Endodermal cell (in vitro differentiated cells): ENCODE results near the gene KCND2. TPM values are rescaled to one million over a fixed set of nuclear protein-coding genes. Genes with fewer than 3 reads are reported as not detected.

ENCODE experiments used
- DNase-seq: peaks from one replicate; pipeline ENCODE4 v3.0.0-alpha.2; 2017
- H3K27ac ChIP-seq: 2 replicates; pipeline ENCODE4 v1.5.1; 2013; ENCODE audit warnings: mild to moderate bottlenecking, low read depth, low read length, moderate library complexity
- H3K27me3 ChIP-seq: 2 replicates; pipeline ENCODE4 v1.6.1; 2013; ENCODE audit warnings: mild to moderate bottlenecking, low read length, moderate library complexity; ENCODE audit not compliant: insufficient read depth, control insufficient read depth, poor library complexity, severe bottlenecking
- H3K36me3 ChIP-seq: 2 replicates; pipeline ENCODE4 v1.7.0; 2013; ENCODE audit warnings: mild to moderate bottlenecking, low read length, moderate library complexity; ENCODE audit not compliant: control insufficient read depth, insufficient read depth
- H3K4me1 ChIP-seq: one replicate; pipeline ENCODE4 v1.7.0; 2013; ENCODE audit warnings: low read length; ENCODE audit not compliant: control insufficient read depth, insufficient read depth
- H3K4me3 ChIP-seq: 2 replicates; pipeline ENCODE4 v1.5.1; 2013; ENCODE audit warnings: mild to moderate bottlenecking, low read length, moderate library complexity
- H3K9ac ChIP-seq: 2 replicates; pipeline ENCODE4 v1.6.1; 2013; ENCODE audit warnings: mild to moderate bottlenecking, low read length, moderate library complexity; ENCODE audit not compliant: poor library complexity, severe bottlenecking; ENCODE audit errors: extremely low read depth
- H3K9me3 ChIP-seq: 2 replicates; pipeline ENCODE4 v1.6.1; 2013; ENCODE audit warnings: mild to moderate bottlenecking, low read length, moderate library complexity; ENCODE audit not compliant: control insufficient read depth
- H3K27ac Mint-ChIP-seq: 2 replicates; pipeline ENCODE4 v1.8.0; 2020; ENCODE audit warnings: mixed read lengths
- H3K27me3 Mint-ChIP-seq: 2 replicates; pipeline ENCODE4 v1.8.0; 2021; ENCODE audit warnings: mild to moderate bottlenecking, mixed read lengths; ENCODE audit not compliant: insufficient read depth
- H3K36me3 Mint-ChIP-seq: 2 replicates; pipeline ENCODE4 v1.8.0; 2020; ENCODE audit warnings: low read depth, mixed read lengths
- H3K4me1 Mint-ChIP-seq: 2 replicates; pipeline ENCODE4 v1.8.0; 2020; ENCODE audit warnings: mixed read lengths
- H3K4me3 Mint-ChIP-seq: 2 replicates; pipeline ENCODE4 v1.8.0; 2020; ENCODE audit warnings: mild to moderate bottlenecking, moderate library complexity, mixed read lengths
- H3K9me3 Mint-ChIP-seq: 2 replicates; pipeline ENCODE4 v1.8.0; 2020; ENCODE audit warnings: mild to moderate bottlenecking, mixed read lengths
- CTCF ChIP-seq: fragments of 200-600 bp; sonication (generic); conservative IDR thresholded peaks from 2 replicates; pipeline ENCODE4 v1.5.0; 2021; ENCODE audit warnings: antibody characterized with exemption, mild to moderate bottlenecking
- WGBS, 2 experiments: methylation state at CpG; one replicate each; pipeline versions ENCODE4 v1.1.5 to v1.1.7; 2013; ENCODE audit warnings: missing lambda C conversion rate in 2 of 2, mixed read lengths in 1 of 2; ENCODE audit not compliant: insufficient coverage in 1 of 2, insufficient read length in 1 of 2; 5-methylcytosine and 5-hydroxymethylcytosine counted together
- total RNA-seq, 2 donors: library from RNA; stranded (reverse); fragmentation: NEBNext Ultra II Directional in 1 of 2; extraction: Animal tissue kit (Norgen Biotek cat#: 25700) in 1 of 2; gene quantifications; 2 replicates in 1 of 2; 3 replicates in 1 of 2; pipeline ENCODE4 v1.2.1, GENCODE V29; 2021

KCND2 gene
- total RNA-seq, 2 donors from 2014 or later, result 0.71 to 4.6 TPM

GRCh38 chr7:120677535-120677934 is 404.6 kb downstream of the KCND2 start:
- no peak overlapping the region for H3K4me3 ChIP-seq
- H3K4me3 Mint-ChIP-seq, result no peak overlapping the region
- H3K4me1 Mint-ChIP-seq, result peaks cover 3% of the 10 kb centered on the region
- no peaks in the 10 kb centered on the region for H3K36me3 ChIP-seq
- no peaks in the 10 kb centered on the region for H3K27me3 Mint-ChIP-seq
- no peak overlapping the region for H3K27ac Mint-ChIP-seq
- H3K27ac ChIP-seq, result no peak overlapping the region
- DNase-seq, result no peak
- WGBS, 2 experiments, result 100% methylated on average over 1 of the region's 1 CpG; no CpG with 5 or more reads in 1 of the 2 experiments
- H3K9ac ChIP-seq, result no peak overlapping the region
- H3K9me3 ChIP-seq, result no peaks in the 10 kb centered on the region
- H3K4me1 ChIP-seq, result no peaks in the 10 kb centered on the region
- H3K9me3 Mint-ChIP-seq, result no peaks in the 10 kb centered on the region
- no peak for TF ChIP-seq CTCF
- no peaks in the 10 kb centered on the region for H3K27me3 ChIP-seq
- no peaks in the 10 kb centered on the region for H3K36me3 Mint-ChIP-seq

DNA sequence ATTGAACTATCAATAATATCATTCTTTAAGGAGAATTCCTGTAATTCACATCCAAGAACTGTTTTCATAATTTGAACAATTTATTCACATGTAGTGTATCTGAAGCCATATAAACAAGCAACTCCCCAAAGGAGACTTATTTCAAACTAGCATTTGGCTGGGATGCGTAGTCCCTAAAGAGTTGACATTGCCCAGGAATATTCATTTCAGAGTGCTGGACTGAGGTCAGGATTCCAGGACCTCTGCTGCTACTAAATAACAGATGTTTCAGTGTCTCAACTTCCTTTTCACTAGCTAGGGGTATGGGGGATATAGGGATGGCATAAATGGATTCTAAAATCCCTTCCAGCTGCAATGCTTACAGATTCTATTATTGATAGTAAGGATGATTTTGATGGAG is 408.0 kb downstream of the KCND2 start:
- WGBS, 2 experiments, result 93% methylated on average over 1 of the region's 1 CpG; no CpG with 5 or more reads in 1 of the 2 experiments
- no peaks in the 10 kb centered on the region for H3K9me3 ChIP-seq
- Mint-ChIP-seq H3K36me3 (no peaks in the 10 kb centered on the region), H3K27ac (no peak overlapping the region), H3K4me3 (no peak overlapping the region), H3K9me3 (no peaks in the 10 kb centered on the region), H3K27me3 (no peaks in the 10 kb centered on the region), H3K4me1 (peaks cover 9% of the 10 kb centered on the region)
- no peak for TF ChIP-seq CTCF
- no peaks in the 10 kb centered on the region for H3K27me3 ChIP-seq
- no peak overlapping the region for H3K9ac ChIP-seq
- no peaks in the 10 kb centered on the region for H3K4me1 ChIP-seq
- H3K36me3 ChIP-seq, result no peaks in the 10 kb centered on the region
- no peak overlapping the region for H3K27ac ChIP-seq
- no peak overlapping the region for H3K4me3 ChIP-seq
- DNase-seq, result no peak

- Histone ChIP-seq H3K9ac (no peak overlapping the region), H3K9me3 (no peaks in the 10 kb centered on the region), H3K36me3 (no peaks in the 10 kb centered on the region), H3K4me3 (no peak overlapping the region), H3K27ac (no peak overlapping the region), H3K4me1 (no peaks in the 10 kb centered on the region), H3K27me3 (no peaks in the 10 kb centered on the region)
- no peaks in the 10 kb centered on the region for H3K9me3 Mint-ChIP-seq
- H3K27me3 Mint-ChIP-seq, result no peaks in the 10 kb centered on the region
- peak; percentile 69 for DNase-seq
- H3K4me3 Mint-ChIP-seq, result no peak overlapping the region
- no peak overlapping the region for H3K27ac Mint-ChIP-seq
- no peak for TF ChIP-seq CTCF
- 43 to 76% methylated on average over 2 to 6 of the region's 6 CpGs for WGBS, 2 experiments
- peaks cover 9% of the 10 kb centered on the region for H3K4me1 Mint-ChIP-seq
- H3K36me3 Mint-ChIP-seq, result no peaks in the 10 kb centered on the region
These were observed 411.5 kb downstream of the KCND2 start for GRCh38 chr7:120684463-120684862.
